Measurements from ENCODE around the gene ATP6V1B1.

ATP6V1B1 gene

DNA sequence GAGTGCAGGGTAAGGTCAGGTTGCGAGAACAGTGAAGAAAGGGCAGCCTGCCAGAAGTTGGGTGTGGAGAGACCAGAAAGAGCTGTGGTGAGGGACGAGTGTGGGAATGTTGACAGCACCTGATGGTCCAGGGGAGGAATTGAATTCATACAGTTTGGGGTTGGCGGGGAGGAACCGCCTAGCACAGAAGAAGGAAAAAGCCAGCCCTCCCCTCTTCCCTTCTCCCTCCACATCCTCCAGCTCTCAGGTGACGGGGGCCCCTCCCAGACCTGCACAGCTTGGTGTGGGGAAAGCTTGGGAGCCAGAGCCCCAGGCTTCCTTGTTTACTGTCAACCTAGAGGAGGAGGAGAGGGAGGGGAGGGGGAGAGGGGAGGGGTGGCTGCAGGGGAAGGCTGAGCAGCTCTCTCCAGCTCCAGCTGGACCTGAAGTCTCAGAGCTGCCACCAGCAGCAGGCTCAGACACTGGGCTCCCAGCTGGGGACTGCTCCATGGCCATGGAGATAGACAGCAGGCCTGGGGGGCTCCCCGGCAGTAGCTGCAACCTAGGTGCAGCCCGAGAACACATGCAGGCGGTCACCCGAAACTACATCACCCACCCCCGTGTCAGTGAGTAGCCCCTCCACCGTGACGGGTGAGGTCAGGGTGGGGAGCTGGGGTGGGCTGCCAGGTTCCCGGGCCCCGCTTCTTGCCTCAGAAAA, at the start of gene ATP6V1B1:
Gene ATP6V1B1, plus strand, starts transcription at position 433 of the 697 bp plus-strand sequence. Its CDS starts 55 bp downstream, at position 488.
- no peak for DNase-seq (ENCODE audit: low read depth in 4 of 4, low spot score in 1 of 4)

DNA sequence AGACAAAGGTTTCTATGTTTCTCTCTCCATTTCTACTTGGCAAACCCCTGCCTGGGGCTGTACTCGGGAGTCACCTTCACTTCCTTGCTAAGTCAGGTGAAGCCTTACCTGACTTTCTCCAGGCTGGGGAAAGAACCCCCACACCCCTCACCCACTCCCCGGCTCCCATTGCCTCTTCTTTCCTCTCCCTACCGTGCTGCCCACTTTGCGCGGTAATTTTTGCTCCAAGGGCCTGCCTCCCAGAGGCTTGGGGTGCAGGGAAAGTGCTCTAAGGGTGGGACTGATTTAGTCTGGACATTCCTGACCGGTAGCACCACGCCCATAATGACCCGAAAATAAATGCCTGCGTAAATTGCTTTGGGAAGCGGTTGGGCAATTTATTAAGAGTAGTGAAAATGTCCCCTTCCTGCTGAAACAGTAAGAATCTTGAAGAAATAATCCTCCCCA, 49.1 kb upstream of the ATP6V1B1 start:
- DNase-seq (ENCODE audit: low read depth in 4 of 4, low spot score in 1 of 4) = no peak

DNA sequence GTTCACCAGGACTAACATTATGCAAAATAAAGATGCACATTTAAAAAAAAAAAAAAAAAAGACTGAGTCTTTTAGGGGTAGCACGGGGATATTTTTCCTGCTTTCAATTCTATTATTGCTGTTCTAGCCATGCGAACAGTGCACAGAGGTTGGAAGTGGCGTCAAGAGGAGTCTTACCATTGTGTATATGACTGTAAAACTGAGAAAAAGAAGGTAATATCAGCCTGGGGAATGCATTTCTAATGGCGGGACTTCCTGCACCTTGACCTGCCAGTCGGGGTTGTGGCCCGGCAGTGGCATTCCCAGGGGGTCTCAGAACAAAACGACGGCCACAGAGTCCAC, 48.5 kb upstream of the ATP6V1B1 start:
- no peak for DNase-seq (ENCODE audit: low read depth in 4 of 4, low spot score in 1 of 4)

DNA sequence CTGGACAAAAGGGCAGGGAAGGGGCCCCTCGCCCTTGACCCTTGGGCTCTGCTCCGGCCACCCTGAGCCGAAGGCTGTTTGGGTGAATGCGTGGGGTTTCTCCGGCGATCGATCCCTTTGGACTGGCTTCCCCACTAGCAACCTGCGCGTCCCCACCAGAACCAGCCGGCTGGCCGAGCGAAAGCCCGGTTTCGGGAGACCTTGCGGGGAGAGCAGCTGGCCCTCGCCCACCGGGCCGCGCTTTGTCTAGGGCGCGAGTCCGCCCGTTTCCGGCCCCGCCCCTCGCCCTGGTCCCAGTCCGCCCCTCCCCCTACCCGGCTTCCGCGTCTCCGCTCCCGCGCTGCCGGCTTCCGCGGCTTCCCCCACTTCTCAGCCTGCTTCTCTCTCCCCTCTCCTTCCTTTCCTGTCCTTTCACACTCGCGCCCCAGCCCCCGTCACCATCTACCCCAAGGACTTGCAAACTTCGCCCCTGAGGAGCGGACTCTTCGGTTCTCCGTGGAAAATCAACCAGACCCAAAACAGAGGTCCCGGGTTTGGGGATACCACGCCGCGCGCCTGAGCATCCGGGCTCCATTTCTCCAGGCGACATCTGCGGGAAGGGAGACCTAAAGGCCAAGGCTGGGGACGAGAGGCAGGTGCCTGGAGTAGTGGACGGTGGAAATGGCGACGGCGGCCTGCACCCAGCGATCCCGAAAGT, 48.0 kb upstream of the ATP6V1B1 start:
- DNase-seq (ENCODE audit: low read depth in 4 of 4, low spot score in 1 of 4) = peak in 2 of 4 experiments; percentile 35 to 57

DNA sequence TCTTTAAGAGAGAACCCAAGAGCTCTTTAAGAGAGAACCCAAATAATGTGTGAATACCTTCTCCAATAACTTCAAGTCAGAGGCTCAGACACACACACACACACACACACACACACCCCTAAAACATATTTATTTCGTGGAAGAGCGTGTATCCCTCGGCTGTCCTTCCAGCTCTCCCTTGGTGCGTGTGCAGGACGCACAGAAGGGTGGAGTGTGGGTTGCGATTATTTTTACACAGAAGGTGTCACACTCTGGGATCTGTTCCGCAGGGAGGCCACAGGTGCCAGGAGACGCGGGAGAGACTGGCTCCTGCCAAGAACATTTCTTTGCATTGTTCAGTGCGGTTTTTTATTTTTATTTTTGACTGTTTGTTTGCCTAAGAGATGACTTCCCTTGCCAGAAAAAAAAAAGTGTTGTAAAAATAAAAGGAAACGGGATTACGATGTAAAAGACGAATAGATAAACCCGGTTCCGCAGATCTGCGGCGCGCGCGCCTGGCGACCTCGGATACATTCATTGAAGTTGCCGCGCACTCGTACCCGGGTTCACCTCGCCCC, 47.3 kb upstream of the ATP6V1B1 start:
- no peak for DNase-seq (ENCODE audit: low read depth in 4 of 4, low spot score in 1 of 4)

DNA sequence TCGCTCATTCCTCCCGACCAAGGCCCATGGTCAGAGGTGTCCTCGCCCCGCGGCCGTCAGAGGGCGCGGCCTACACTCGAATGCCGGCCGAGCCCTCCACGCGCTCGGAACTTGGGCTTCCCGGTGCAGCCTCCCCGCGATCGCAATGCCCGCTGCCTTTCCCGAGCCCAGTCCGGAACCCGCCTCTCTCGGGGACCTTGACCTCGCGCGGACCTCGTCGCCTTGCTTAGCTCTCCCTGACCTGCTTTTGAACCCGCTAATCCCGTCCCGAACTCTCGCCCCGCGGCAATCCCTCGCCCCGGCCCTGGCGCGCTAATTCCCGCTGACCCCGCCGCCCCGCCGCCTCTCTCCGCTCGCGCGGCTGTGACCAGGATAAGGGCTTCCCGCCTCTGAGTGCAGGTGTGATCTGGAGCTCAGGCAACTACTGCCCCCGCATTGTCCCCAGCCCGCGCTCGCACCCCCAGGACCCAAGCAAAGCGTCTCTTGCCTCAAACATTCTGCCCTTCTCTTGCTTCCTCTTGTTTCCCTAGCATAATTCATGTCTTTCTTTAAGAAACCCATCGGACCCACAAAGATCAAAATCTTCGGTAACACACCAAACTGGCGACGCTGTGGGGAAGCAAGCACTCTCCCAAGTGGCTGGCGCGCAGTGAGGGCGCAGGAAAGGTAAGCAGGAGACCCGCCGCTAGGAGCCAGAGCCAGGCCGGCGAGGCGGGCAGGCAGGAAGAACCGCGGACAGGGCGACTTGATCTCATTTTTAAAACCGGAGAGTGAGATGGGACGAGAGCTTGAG, 46.6 kb upstream of the ATP6V1B1 start:
- DNase-seq (ENCODE audit: low read depth in 4 of 4, low spot score in 1 of 4) = no peak

DNA sequence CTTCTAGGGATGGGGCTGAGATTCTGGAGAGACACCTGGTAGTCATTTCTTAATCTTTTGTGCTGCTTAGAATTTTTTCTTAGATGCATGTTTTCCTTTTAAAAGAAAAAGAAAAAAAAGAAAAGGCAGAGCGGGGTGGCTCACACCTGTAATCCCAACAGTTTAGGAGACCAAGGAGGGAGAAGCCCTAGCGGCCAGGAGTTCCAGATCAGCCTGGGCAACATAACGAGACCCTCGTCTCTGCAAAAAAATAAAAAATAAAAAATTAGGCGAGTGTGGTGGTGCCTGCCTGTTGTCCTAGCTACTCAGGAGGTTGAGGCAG, 46.0 kb upstream of the ATP6V1B1 start:
- no peak for DNase-seq (ENCODE audit: low read depth in 4 of 4, low spot score in 1 of 4)

DNA sequence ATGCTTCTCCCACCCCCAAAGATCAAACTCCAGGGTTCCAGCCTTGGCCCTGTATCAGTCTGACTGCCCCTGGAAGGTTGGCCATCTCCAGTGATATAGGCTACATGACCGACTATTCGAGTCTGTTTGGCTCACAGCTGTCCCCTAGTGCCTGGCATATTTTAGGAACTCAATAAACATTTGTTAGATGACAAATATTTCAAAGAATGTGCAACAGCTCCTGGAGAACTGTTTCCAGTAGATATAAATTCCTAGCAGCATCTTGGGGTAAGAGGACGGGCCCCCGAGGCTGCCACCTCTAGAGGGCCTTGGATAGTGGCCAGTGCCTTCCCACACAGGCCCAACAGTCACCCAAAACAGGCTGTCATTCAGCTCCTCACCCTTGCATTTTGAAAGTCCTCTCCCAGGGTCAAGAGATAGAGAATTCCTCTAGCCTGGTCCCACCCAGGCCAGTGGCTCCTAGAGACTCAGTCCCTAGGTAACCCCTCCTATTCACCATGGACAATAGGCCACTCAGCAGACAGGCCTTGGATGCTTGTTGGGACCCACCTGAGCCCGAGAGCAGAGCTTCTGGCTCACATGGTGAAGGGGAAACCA, 45.1 kb upstream of the ATP6V1B1 start:
- no peak for DNase-seq (ENCODE audit: low read depth in 4 of 4, low spot score in 1 of 4)

DNA sequence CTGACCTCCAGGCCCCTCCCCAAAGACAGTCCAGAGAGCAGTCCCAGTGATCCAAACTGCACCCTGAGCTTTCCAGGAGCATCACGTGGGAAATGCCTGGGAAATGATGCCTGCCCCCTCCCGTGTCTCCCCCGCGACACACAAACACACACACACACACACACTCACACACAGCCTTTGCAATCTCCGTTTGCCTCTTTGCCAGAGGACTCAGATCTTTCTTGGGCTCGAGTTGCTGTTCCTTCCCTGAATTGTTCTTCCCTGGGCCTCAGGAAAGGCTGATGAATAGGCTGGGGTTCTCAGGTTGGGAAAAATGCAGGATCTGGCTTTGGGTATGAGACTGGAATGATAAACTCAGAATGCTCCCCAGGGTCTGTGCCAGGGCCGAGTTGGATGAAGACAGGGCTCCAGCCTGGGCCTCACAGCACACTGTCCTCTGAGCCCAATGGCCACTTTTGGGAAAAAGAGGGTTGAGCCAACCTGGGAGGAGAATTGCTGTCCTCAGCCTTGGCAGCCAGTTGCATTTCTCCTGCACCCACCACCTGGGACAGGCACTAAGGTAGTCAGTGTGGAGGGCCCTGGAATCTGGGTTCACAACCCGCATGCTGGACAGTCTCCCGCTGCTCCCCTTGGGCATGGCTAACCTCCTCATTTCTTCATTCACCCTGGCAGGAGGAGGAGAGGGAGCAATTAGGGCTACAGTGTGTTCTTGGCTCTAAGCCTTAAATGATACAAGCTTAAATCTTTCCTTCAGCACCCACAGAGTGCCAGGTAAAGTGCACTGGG, 43.9 kb upstream of the ATP6V1B1 start:
- DNase-seq (ENCODE audit: low read depth in 4 of 4, low spot score in 1 of 4) = no peak

DNA sequence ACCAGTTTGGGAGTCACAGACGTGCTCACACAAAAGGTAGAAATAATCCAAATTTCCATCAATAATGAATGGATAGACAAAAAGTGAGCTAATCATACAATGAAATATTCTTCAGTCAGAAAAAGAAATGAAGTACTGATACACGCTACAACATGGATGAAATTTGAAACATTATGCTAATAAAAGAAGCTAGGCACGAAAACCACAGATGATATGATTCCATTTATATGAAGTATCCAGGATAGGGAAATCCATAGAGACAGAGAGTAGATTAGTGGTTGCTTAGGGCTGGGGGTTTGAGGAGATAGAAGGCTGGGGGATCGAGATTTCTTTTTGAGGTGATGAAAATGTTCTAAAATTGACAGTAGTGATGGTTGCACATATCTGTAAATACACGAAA, 43.0 kb upstream of the ATP6V1B1 start:
- no peak for DNase-seq (ENCODE audit: low read depth in 4 of 4, low spot score in 1 of 4)

DNA sequence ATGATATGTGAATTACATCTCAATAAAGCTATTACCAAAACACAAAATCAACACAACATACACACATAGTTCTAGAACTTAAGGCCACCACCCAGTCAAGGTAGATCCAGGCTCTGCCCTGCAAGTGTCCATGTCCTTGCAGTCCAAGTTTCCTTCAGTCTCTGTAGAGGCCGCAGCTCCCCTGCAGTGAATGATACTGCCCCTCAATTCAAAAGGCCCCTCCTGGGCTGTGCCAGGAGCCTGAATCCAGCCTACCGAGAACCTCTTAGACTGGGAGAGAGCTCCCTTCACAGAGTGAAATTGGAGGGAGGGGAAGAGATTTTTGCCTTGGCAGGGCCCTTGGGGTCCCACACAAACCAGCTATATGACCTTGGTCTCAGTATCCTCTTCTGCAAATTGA, 42.5 kb upstream of the ATP6V1B1 start:
- no peak for DNase-seq (ENCODE audit: low read depth in 4 of 4, low spot score in 1 of 4)

DNA sequence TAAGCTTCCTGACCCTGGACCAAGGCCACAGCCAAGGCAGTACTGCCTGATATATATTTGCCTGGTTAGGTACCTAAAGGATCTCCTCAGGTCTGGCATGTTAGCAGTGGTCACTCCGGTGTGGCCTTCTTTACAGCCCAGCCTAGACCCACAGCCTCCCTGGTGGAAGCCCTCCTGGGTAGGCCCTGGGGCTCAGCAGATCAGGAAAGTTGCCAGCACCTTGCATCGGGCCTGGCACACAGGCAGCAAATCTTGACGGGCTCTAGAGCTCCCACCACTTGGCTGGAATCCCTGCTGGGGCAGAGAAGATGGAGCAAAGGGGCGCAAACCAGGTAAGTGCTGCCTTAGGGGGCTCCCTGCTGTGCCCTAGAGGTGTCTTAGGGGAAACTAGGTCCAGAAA, 40.9 kb upstream of the ATP6V1B1 start:
- no peak for DNase-seq (ENCODE audit: low read depth in 4 of 4, low spot score in 1 of 4)

DNA sequence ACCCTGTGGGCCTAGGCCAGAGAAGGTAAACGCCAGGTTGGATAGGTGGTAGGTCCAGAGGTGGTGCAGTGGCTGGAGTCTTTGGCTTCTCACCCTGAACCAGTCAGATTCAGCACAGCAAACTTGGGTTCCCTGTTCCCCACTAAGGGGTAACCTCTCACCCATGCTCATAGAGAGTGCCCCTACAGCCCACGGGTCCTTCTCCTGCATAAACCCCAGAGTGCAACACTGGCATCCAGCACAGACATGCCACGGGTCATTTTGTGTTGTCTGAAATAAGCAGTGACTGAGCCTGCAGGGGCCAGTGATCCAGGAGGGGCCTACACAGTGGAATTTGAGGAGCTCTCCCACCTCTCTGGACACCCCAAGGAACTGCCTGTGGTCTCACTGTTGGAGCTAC, 40.5 kb upstream of the ATP6V1B1 start:
- no peak for DNase-seq (ENCODE audit: low read depth in 4 of 4, low spot score in 1 of 4)

DNA sequence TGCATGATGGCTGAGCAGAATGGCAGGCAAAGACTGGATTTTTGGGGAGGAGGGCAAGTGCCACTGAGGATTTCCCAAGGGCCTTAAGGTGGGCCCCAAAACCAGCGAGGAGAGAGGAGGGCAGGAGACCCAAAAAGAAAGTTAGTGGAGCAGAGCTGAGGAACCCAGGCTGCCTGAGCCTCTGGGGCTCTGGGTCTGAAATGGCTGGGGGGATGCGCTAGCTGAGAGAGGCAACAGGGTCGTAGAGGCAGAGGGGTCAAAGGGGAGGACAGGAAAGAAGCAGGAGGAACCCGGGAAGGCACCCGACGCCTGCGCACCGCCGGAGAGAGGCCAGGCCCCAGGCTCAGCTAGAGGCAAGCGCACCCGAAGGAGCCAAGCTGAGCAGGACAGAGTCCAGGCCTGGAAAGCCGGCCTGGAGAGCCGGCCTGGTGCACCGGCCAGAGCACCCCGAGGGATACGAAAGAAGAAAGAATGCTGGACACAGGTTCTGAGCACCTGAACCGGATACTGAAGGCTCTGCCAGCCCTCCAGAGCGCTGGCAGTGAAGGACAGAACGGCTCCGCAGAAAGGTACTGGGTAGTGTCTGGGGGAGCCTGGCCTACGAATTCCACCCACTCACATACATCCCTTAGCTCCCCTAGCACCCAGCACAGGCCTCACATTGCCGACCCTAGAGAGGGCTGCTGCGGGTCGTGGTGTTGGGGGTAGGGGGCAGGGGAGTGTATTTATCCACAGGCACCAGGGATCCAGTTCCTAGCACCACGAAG, 39.5 kb upstream of the ATP6V1B1 start:
- DNase-seq (ENCODE audit: low read depth in 4 of 4, low spot score in 1 of 4) = no peak

DNA sequence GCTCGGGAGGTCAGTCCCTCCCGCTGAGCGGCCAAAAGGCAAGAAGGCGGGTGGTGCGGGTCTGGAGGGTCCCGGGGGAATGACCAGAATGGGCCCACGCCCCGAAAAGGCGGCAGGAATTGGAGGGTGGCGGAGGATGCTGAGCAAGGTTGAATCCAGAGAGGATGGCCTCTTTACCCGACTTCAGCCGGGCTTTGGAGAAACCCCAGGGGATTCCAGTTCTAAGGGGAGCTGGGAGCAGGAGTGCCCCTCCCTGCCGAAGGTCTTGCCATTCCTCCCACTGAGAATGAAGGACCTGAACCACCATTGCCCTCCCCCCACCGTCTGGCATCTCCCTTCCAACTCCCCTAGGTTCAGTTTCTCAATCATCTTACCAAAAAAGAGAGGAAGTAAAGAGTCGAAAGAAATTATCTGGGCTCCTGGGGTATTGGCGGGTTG, 38.9 kb upstream of the ATP6V1B1 start:
- DNase-seq (ENCODE audit: low read depth in 4 of 4, low spot score in 1 of 4) = no peak

DNA sequence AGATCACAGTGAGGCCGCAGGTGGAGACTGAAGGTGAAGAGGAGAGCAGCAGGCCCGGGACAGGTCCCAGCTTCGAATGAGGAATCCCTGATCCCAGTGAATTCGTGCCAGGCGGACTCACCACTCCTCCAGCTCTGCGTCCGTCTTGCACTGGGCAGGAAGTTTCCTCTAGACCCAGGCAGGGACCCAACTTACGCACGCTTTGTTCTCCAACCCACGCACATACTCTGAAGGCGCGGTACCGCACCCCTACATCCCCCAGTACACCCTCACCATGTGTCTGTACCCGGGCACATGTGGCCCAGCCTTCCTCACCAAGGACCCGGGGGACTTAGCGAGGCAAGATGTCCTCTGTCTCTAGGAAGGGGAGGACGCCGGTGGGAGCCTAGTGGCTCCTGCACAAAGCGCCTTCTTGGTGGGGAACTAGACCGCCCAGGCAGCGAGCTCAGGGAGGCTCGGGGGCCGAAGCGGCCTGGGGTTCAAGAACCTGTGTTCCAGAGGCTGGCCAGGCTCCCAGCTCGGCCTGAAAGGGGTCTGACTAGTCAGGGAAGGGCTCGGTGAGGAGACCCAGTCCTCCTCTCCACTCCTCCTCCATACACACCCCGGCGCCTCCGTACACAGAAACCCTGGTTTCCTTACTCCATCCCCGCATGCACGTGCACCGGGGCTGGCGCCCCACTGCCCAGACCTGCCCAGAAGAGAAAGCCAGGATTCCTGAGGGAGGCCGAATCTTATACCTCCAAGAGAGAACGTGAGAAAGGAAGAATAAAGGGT, 38.3 kb upstream of the ATP6V1B1 start:
- no peak for DNase-seq (ENCODE audit: low read depth in 4 of 4, low spot score in 1 of 4)

DNA sequence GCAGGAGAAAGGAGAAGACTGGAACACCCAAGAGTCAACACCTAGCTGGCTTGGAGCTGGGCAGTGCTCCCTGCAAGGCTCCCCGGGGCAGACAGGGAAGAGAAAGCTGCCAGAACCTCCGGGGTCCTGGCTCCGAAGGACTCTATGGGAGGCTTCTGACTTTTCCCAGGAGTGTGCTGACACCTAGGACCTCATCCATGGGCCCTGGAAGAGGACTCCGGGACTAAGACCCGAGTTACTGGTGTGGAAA, 37.8 kb upstream of the ATP6V1B1 start:
- no peak for DNase-seq (ENCODE audit: low read depth in 4 of 4, low spot score in 1 of 4)

DNA sequence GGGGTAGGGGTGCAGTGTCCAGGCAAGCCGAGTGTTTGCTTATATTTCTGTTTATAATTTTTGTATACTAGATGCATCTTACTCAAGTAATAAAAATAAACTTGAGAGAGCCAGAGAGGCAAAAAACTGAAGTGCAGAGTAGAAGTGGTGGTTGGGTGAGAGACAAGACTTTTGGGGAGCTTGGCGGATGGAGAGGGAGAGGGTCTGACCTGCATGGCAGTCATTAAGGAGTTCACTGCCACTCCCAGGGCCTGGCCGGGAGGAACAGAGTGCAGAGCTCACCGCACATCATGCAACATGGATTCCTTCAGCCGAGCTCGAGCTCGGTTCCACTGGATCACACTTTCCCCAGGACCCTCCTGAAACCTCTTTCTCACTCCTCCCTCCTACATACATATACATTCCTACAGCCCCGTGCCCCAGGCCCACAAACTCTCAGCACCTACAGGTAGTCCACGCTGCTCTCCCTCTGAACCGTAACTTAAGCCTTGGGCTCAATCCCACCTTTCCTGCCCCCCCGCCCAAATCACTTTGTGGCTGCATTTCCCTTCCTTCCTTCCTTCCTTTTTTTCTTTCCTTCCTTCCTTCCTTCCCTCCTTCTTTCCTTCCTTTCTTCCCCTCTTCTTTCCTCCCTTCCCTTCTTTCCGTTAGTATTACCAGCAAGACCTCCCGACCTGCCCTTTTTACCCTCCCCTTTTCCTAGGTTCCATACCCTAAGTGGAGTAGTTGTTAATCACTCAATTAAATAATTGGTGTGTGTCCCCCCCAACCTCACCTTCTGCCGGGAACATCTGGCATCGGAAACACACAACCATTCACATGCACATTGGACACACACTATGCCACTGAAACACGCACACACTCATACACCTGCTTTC, 37.1 kb upstream of the ATP6V1B1 start:
- DNase-seq (ENCODE audit: low read depth in 4 of 4, low spot score in 1 of 4) = no peak
